Neutrophil (primary cell): ENCODE data around the gene STXBP5.

Experiments
- H3K27ac ChIP-seq: fragments of 200-600 bp; sonication (generic); 2 replicates; pipeline ENCODE4 v1.5.1; 2016; ENCODE audit warnings: mild to moderate bottlenecking, moderate library complexity
- H3K27me3 ChIP-seq: fragments of 200-600 bp; sonication (generic); 2 replicates; pipeline ENCODE4 v1.6.0; 2016; ENCODE audit warnings: mild to moderate bottlenecking
- H3K36me3 ChIP-seq: fragments of 200-600 bp; sonication (generic); 2 replicates; pipeline ENCODE4 v1.5.1; 2017
- H3K4me1 ChIP-seq, 2 experiments: fragments of 200-600 bp in 1 of 2; sonication (generic) in 1 of 2; 1 replicate in 1 of 2; 2 replicates in 1 of 2; pipeline versions ENCODE4 v1.5.1 to v1.6.1; 2013 to 2016; ENCODE audit warnings: low read depth in 1 of 2, low read length in 1 of 2, mild to moderate bottlenecking in 1 of 2, moderate library complexity in 1 of 2; ENCODE audit not compliant: control insufficient read depth in 1 of 2, insufficient read depth in 1 of 2
- H3K4me3 ChIP-seq, 2 experiments: fragments of 200-600 bp in 1 of 2; sonication (generic) in 1 of 2; 1 replicate in 1 of 2; 2 replicates in 1 of 2; pipeline ENCODE4 v1.5.1; 2013 to 2016; ENCODE audit warnings: low read depth in 1 of 2, low read length in 1 of 2, mild to moderate bottlenecking in 1 of 2, moderate library complexity in 1 of 2
- H3K9me3 ChIP-seq: fragments of 200-600 bp; sonication (generic); 2 replicates; pipeline ENCODE4 v1.5.1; 2016
- CTCF ChIP-seq: fragments of 200-600 bp; sonication (generic); IDR thresholded peaks from 2 replicates; pipeline ENCODE4 v1.5.1; 2016; ENCODE audit warnings: antibody characterized with exemption

The STXBP5 gene

GRCh38 chr6:147392917-147393625 lies 188.9 kb downstream of the STXBP5 start:
- Histone ChIP-seq H3K27ac (no peak overlapping the region), H3K4me1 (peaks cover 0 to 7% of the 10 kb centered on the region in 2 experiments), H3K4me3 (no peak overlapping the region), H3K9me3 (no peaks in the 10 kb centered on the region), H3K27me3 (no peaks in the 10 kb centered on the region), H3K36me3 (peaks cover 12% of the 10 kb centered on the region)
- no peak for TF ChIP-seq CTCF

GRCh38 chr6:147395158-147395557 lies 190.9 kb downstream of the STXBP5 start:
- H3K4me3 ChIP-seq: no peak overlapping the region
- H3K36me3 ChIP-seq: peaks cover 6% of the 10 kb centered on the region
- peaks cover 0 to 7% of the 10 kb centered on the region in 2 experiments for H3K4me1 ChIP-seq
- no peaks in the 10 kb centered on the region for H3K27me3 ChIP-seq
- TF ChIP-seq CTCF: no peak
- no peak overlapping the region for H3K27ac ChIP-seq
- no peaks in the 10 kb centered on the region for H3K9me3 ChIP-seq

- Histone ChIP-seq H3K27me3 (no peaks in the 10 kb centered on the region), H3K36me3 (peaks cover 2% of the 10 kb centered on the region), H3K27ac (no peak overlapping the region), H3K4me3 (no peak overlapping the region), H3K9me3 (no peaks in the 10 kb centered on the region), H3K4me1 (peaks cover 0 to 7% of the 10 kb centered on the region in 2 experiments)
- TF ChIP-seq CTCF: no peak
These were observed 193.1 kb downstream of the STXBP5 start for GRCh38 chr6:147397306-147397705.

GRCh38 chr6:147400968-147401367 lies 196.8 kb downstream of the STXBP5 start:
- Histone ChIP-seq H3K4me3 (no peak overlapping the region), H3K4me1 (no peaks in the 10 kb centered on the region), H3K9me3 (no peaks in the 10 kb centered on the region), H3K27ac (no peak overlapping the region), H3K27me3 (no peaks in the 10 kb centered on the region), H3K36me3 (no peaks in the 10 kb centered on the region)
- no peak for TF ChIP-seq CTCF

GRCh38 chr6:147401779-147402178 lies 197.6 kb downstream of the STXBP5 start:
- H3K27ac ChIP-seq: no peak overlapping the region
- no peaks in the 10 kb centered on the region for H3K36me3 ChIP-seq
- no peaks in the 10 kb centered on the region for H3K9me3 ChIP-seq
- H3K27me3 ChIP-seq: no peaks in the 10 kb centered on the region
- TF ChIP-seq CTCF: no peak
- H3K4me1 ChIP-seq: no peaks in the 10 kb centered on the region
- no peak overlapping the region for H3K4me3 ChIP-seq
